CD14-positive monocyte (primary cell): Measurements from ENCODE around the gene ABCC4. TPM values are rescaled to one million over a fixed set of nuclear protein-coding genes. Genes with fewer than 3 reads are reported as not detected.
"Not testable (repeated sequence)": the region's sequence is repeated elsewhere in the genome, so short reads cannot be mapped to it uniquely, and the experiment has no call there.

Experiments used
- DNase-seq, 3 donors: peaks; one replicate each; pipeline ENCODE4 v3.0.0-alpha.2; 2011 to 2022
- H2AFZ ChIP-seq: 2 replicates; pipeline ENCODE4 v1.6.0; 2012; ENCODE audit warnings: mild to moderate bottlenecking, low read depth, low read length, inconsistent platforms; ENCODE audit not compliant: insufficient read depth, poor library complexity, severe bottlenecking
- H3K27ac ChIP-seq, 2 donors: 1 replicate in 1 of 2; 2 replicates in 1 of 2; pipeline ENCODE4 v1.5.1; 2012 to 2013; ENCODE audit warnings: low read length in 2 of 2, control low read depth in 1 of 2, inconsistent platforms in 1 of 2, low read depth in 1 of 2, mild to moderate bottlenecking in 1 of 2
- H3K27me3 ChIP-seq, 2 donors: one replicate each; pipeline versions ENCODE4 v1.6.0 to v1.6.1; 2011 to 2013; ENCODE audit warnings: low read length in 2 of 2; ENCODE audit not compliant: control insufficient read depth in 2 of 2, insufficient read depth in 2 of 2
- H3K36me3 ChIP-seq, 2 donors: replicated peaks in 1 of 2; 1 replicate in 1 of 2; 2 replicates in 1 of 2; pipeline versions ENCODE4 v1.5.1 to v1.6.1; 2012 to 2013; ENCODE audit warnings: low read length in 2 of 2, control low read depth in 1 of 2, inconsistent platforms in 1 of 2, mild to moderate bottlenecking in 1 of 2; ENCODE audit not compliant: insufficient read depth in 2 of 2, control insufficient read depth in 1 of 2
- H3K4me1 ChIP-seq, 2 donors: 1 replicate in 1 of 2; 2 replicates in 1 of 2; pipeline versions ENCODE4 v1.5.1 to v1.6.1; 2012 to 2013; ENCODE audit warnings: low read length in 2 of 2, control low read depth in 1 of 2, inconsistent platforms in 1 of 2, mild to moderate bottlenecking in 1 of 2, moderate library complexity in 1 of 2; ENCODE audit not compliant: insufficient read depth in 2 of 2, control insufficient read depth in 1 of 2
- H3K4me2 ChIP-seq: replicated peaks from 2 replicates; pipeline ENCODE3; 2012; ENCODE audit warnings: low read length, moderate library complexity, mild to moderate bottlenecking; ENCODE audit not compliant: poor library complexity, severe bottlenecking; ENCODE audit errors: extremely low read depth
- H3K4me3 ChIP-seq, 3 experiments: fragments of 200-600 bp in 1 of 3; sonication (generic) in 1 of 3; replicated peaks in 1 of 3; 1 replicate in 2 of 3; 2 replicates in 1 of 3; pipeline ENCODE4 v1.5.1; 2011 to 2013; ENCODE audit warnings: low read length in 3 of 3, mild to moderate bottlenecking in 3 of 3, control low read depth in 2 of 3, low read depth in 2 of 3, inconsistent platforms in 1 of 3, moderate library complexity in 1 of 3
- H3K79me2 ChIP-seq: 2 replicates; pipeline ENCODE4 v1.6.0; 2012; ENCODE audit warnings: mild to moderate bottlenecking, control low read depth, inconsistent platforms, low read length, moderate library complexity; ENCODE audit not compliant: insufficient read depth
- H3K9ac ChIP-seq: 2 replicates; pipeline ENCODE4 v1.6.0; 2017; ENCODE audit warnings: low read length, mild to moderate bottlenecking; ENCODE audit not compliant: insufficient read depth, poor library complexity, severe bottlenecking
- H3K9me3 ChIP-seq, 2 donors: replicated peaks in 1 of 2; 1 replicate in 1 of 2; 2 replicates in 1 of 2; pipeline versions ENCODE4 v1.5.1 to v1.6.1; 2012 to 2013; ENCODE audit warnings: low read length in 2 of 2, control low read depth in 1 of 2; ENCODE audit not compliant: control insufficient read depth in 1 of 2, insufficient read depth in 1 of 2
- H4K20me1 ChIP-seq: 2 replicates; pipeline ENCODE4 v1.6.0; 2012; ENCODE audit warnings: mild to moderate bottlenecking, low read length, control low read depth, moderate library complexity; ENCODE audit not compliant: insufficient read depth
- H3K27ac Mint-ChIP-seq, 7 donors: one replicate each; pipeline ENCODE4 v1.8.0; 2020; ENCODE audit warnings: mild to moderate bottlenecking in 7 of 7, mixed read lengths in 7 of 7, moderate library complexity in 6 of 7, inconsistent platforms in 2 of 7
- H3K27me3 Mint-ChIP-seq, 3 donors: one replicate each; pipeline ENCODE4 v1.8.0; 2021 to 2022; ENCODE audit warnings: low read depth in 3 of 3, mild to moderate bottlenecking in 3 of 3, mixed read lengths in 3 of 3, moderate library complexity in 3 of 3, inconsistent platforms in 1 of 3
- H3K36me3 Mint-ChIP-seq, 2 donors: one replicate each; pipeline ENCODE4 v1.8.0; 2020; ENCODE audit warnings: mixed read lengths in 2 of 2, inconsistent platforms in 1 of 2, mild to moderate bottlenecking in 1 of 2
- H3K4me1 Mint-ChIP-seq: one replicate; pipeline ENCODE4 v1.8.0; 2020; ENCODE audit warnings: mild to moderate bottlenecking, mixed read lengths
- H3K4me3 Mint-ChIP-seq, 2 donors: one replicate each; pipeline ENCODE4 v1.8.0; 2020; ENCODE audit warnings: mild to moderate bottlenecking in 2 of 2, mixed read lengths in 2 of 2, moderate library complexity in 1 of 2
- H3K9me3 Mint-ChIP-seq, 7 donors: one replicate each; pipeline ENCODE4 v1.8.0; 2020 to 2022; ENCODE audit warnings: mixed read lengths in 7 of 7, mild to moderate bottlenecking in 6 of 7, moderate library complexity in 6 of 7, inconsistent platforms in 2 of 7
- CTCF ChIP-seq: fragments of 200-600 bp; IDR thresholded peaks from one replicate; pipeline ENCODE4 v1.8.0; 2022; ENCODE audit warnings: antibody characterized with exemption, mild to moderate bottlenecking
- WGBS: methylation state at CpG from one replicate; pipeline ENCODE4 v1.1.5; 2013; ENCODE audit warnings: missing lambda C conversion rate; ENCODE audit not compliant: insufficient coverage; 5-methylcytosine and 5-hydroxymethylcytosine counted together
- intact Hi-C, 2 donors: fragments of 100-400 bp; cut with micrococcal nuclease; formaldehyde crosslinking; loops; one replicate each; pipeline versions ENCODE4 v1.15.0 to v1.15.1; 2023
- polyA plus RNA-seq, 3 donors: library from polyadenylated mRNA; depleted of rRNA in 1 of 3; unstranded in 2 of 3; stranded (reverse) in 1 of 3; fragments of 300-500 nt in 2 of 3; fragments of >200 nt in 1 of 3; fragmentation: Illumina TruSeq in 2 of 3; gene quantifications; 1 replicate in 2 of 3; 2 replicates in 1 of 3; pipeline ENCODE4 v1.2.3, GENCODE V29; 2012 to 2021

ABCC4 gene
- polyA plus RNA-seq, 3 donors = 0.96 to 2.5 (median 1.7) TPM

- H3K9me3 Mint-ChIP-seq = no peaks in the 10 kb centered on the region
- no peak for TF ChIP-seq CTCF
- intact Hi-C loops = no loop called here
- no peaks in the 10 kb centered on the region for H3K27me3 Mint-ChIP-seq
- Histone ChIP-seq H3K4me2 (no peak overlapping the region), H2AFZ (no peak overlapping the region), H3K4me1 (peaks cover 8 to 12% of the 10 kb centered on the region in 2 donors), H3K27ac (no peak overlapping the region), H4K20me1 (no peaks in the 10 kb centered on the region), H3K9me3 (no peaks in the 10 kb centered on the region), H3K4me3 (no peak overlapping the region), H3K27me3 (no peaks in the 10 kb centered on the region), H3K9ac (no peak overlapping the region), H3K36me3 (no peaks in the 10 kb centered on the region), H3K79me2 (no peaks in the 10 kb centered on the region)
- WGBS = 94% methylated on average over 5 of the region's 9 CpGs
- H3K4me3 Mint-ChIP-seq = no peak overlapping the region
- peaks cover 9% of the 10 kb centered on the region for H3K4me1 Mint-ChIP-seq
- no peak for DNase-seq
- peaks cover 0 to 5% of the 10 kb centered on the region in 2 donors for H3K36me3 Mint-ChIP-seq
- H3K27ac Mint-ChIP-seq = peak overlapping the region in 2 of 7 donors; percentile 16 to 51
These were observed 8.6 kb downstream of the ABCC4 start for GRCh38 chr13:95292622-95293021.

GRCh38 chr13:95289901-95290300, 11.3 kb downstream of the ABCC4 start:
- H3K9ac ChIP-seq, H3K27ac Mint-ChIP-seq, H3K36me3 ChIP-seq, H3K27me3 Mint-ChIP-seq, H4K20me1 ChIP-seq, H2AFZ ChIP-seq, H3K4me2 ChIP-seq, H3K79me2 ChIP-seq, H3K9me3 ChIP-seq, H3K36me3 Mint-ChIP-seq, H3K9me3 Mint-ChIP-seq, H3K27ac ChIP-seq, H3K27me3 ChIP-seq, H3K4me3 ChIP-seq, DNase-seq, H3K4me3 Mint-ChIP-seq, intact Hi-C loops: not testable (repeated sequence)
- no CpG with 5 or more reads among the region's 4 CpGs for WGBS
- peaks cover 21% of the 10 kb centered on the region for H3K4me1 Mint-ChIP-seq
- peaks cover 19 to 27% of the 10 kb centered on the region in 2 donors for H3K4me1 ChIP-seq
